Breast epithelium (tissue), 4 donors: ENCODE results near the gene SDK1. TPM values are rescaled to one million over a fixed set of nuclear protein-coding genes. Genes with fewer than 3 reads are reported as not detected.

ENCODE experiments used
- DNase-seq, 2 donors: peaks; one replicate each; pipeline ENCODE4 v3.0.0-alpha.2; 2019; ENCODE audit warnings: low spot score in 2 of 2
- H3K27ac ChIP-seq, 2 donors: fragments of 200-600 bp; sonication (generic) in 1 of 2; one replicate each; pipeline ENCODE4 v1.5.1; 2016 to 2019; ENCODE audit warnings: mild to moderate bottlenecking in 1 of 2
- H3K27me3 ChIP-seq, 2 donors: fragments of 200-600 bp; sonication (generic) in 1 of 2; one replicate each; pipeline versions ENCODE4 v1.5.1 to v1.6.0; 2017 to 2019; ENCODE audit warnings: control low read depth in 1 of 2, mild to moderate bottlenecking in 1 of 2
- H3K36me3 ChIP-seq: fragments of 200-600 bp; one replicate; pipeline ENCODE4 v1.5.1; 2019
- H3K4me1 ChIP-seq, 2 donors: fragments of 200-600 bp; sonication (generic); one replicate each; pipeline ENCODE4 v1.5.1; 2016 to 2019; ENCODE audit warnings: control low read depth in 1 of 2
- H3K4me3 ChIP-seq, 3 donors: fragments of 200-600 bp; sonication (generic); 1 replicate in 2 of 3; 2 replicates in 1 of 3; pipeline ENCODE4 v1.5.1; 2016 to 2019; ENCODE audit warnings: mild to moderate bottlenecking in 3 of 3, moderate library complexity in 2 of 3
- H3K9me3 ChIP-seq, 2 donors: fragments of 200-600 bp; sonication (generic) in 1 of 2; one replicate each; pipeline ENCODE4 v1.5.1; 2016 to 2019; ENCODE audit warnings: control low read depth in 1 of 2
- CTCF ChIP-seq, 3 donors: fragments of 450-650 bp; IDR thresholded peaks; one replicate each; pipeline ENCODE4 v1.5.1; 2016 to 2017; ENCODE audit warnings: antibody characterized with exemption in 3 of 3, mild to moderate bottlenecking in 3 of 3, moderate library complexity in 3 of 3
- POLR2A ChIP-seq: fragments of 450-650 bp; IDR thresholded peaks from one replicate; pipeline ENCODE4 v1.6.1; 2016; ENCODE audit warnings: antibody characterized with exemption, mild to moderate bottlenecking, moderate library complexity
- POLR2AphosphoS5 ChIP-seq, 3 donors: sonication (generic); formaldehyde crosslinking; IDR thresholded peaks; one replicate each; pipeline ENCODE4 v1.6.1; 2017; ENCODE audit warnings: antibody characterized with exemption in 3 of 3
- intact Hi-C: fragments of 100-400 bp; cut with DNase I; formaldehyde crosslinking; loops from one replicate; pipeline ENCODE4 v1.15.1; 2023; ENCODE audit warnings: low total_unique reads
- total RNA-seq, 3 donors: library from RNA; depleted of rRNA; stranded (reverse); fragments of >200 nt; gene quantifications; one replicate each; pipeline ENCODE4 v1.1.0, GENCODE V29; 2016

Gene SDK1
- total RNA-seq, 3 donors from 2014 or later = 3.7 to 18.2 (median 6.6) TPM

GRCh38 chr7:4266270-4267040, 965.4 kb downstream of the SDK1 start:
- Histone ChIP-seq H3K4me3 (no peak overlapping the region), H3K4me1 (no peaks in the 10 kb centered on the region), H3K9me3 (no peaks in the 10 kb centered on the region), H3K27me3 (no peaks in the 10 kb centered on the region), H3K36me3 (no peaks in the 10 kb centered on the region), H3K27ac (no peak overlapping the region)
- TF ChIP-seq POLR2AphosphoS5 (IDR thresholded peaks at IDR 0.05) = no peak
- TF ChIP-seq POLR2A = no peak
- no peak for TF ChIP-seq CTCF (IDR thresholded peaks at IDR 0.05)
- no peak for DNase-seq
- intact Hi-C loops = no loop called here

GRCh38 chr7:4267341-4268039, 966.4 kb downstream of the SDK1 start:
- no peaks in the 10 kb centered on the region for H3K4me1 ChIP-seq
- H3K27me3 ChIP-seq = no peaks in the 10 kb centered on the region
- no peak for DNase-seq
- no peak overlapping the region for H3K27ac ChIP-seq
- no peaks in the 10 kb centered on the region for H3K9me3 ChIP-seq
- intact Hi-C loops = no loop called here
- no peak overlapping the region for H3K4me3 ChIP-seq
- TF ChIP-seq CTCF (IDR thresholded peaks at IDR 0.05) = no peak
- no peak for TF ChIP-seq POLR2AphosphoS5 (IDR thresholded peaks at IDR 0.05)
- no peak for TF ChIP-seq POLR2A
- no peaks in the 10 kb centered on the region for H3K36me3 ChIP-seq

- intact Hi-C loops = no loop called here
- H3K9me3 ChIP-seq = no peaks in the 10 kb centered on the region
- no peaks in the 10 kb centered on the region for H3K27me3 ChIP-seq
These were observed 967.3 kb downstream of the SDK1 start for GRCh38 chr7:4268040-4268965.

GRCh38 chr7:4269086-4269485, 968.0 kb downstream of the SDK1 start:
- Histone ChIP-seq H3K4me3 (no peak overlapping the region), H3K9me3 (peaks cover 0 to 1% of the 10 kb centered on the region in 2 donors), H3K36me3 (no peaks in the 10 kb centered on the region), H3K4me1 (no peaks in the 10 kb centered on the region), H3K27me3 (no peaks in the 10 kb centered on the region), H3K27ac (no peak overlapping the region)
- DNase-seq = no peak
- intact Hi-C loops = no loop called here
- TF ChIP-seq POLR2A (no peak), CTCF (IDR thresholded peaks at IDR 0.05) (no peak), POLR2AphosphoS5 (IDR thresholded peaks at IDR 0.05) (no peak)

More at GRCh38 chr7:4268040-4268965, 967.3 kb downstream of the SDK1 start:
- no peak for DNase-seq
- Histone ChIP-seq H3K27ac (no peak overlapping the region), H3K4me3 (no peak overlapping the region), H3K4me1 (no peaks in the 10 kb centered on the region), H3K36me3 (no peaks in the 10 kb centered on the region)
- TF ChIP-seq CTCF (IDR thresholded peaks at IDR 0.05) (no peak), POLR2A (no peak), POLR2AphosphoS5 (IDR thresholded peaks at IDR 0.05) (no peak)
